HG03060 (cell line): Measurements from ENCODE around the gene AIP.

ENCODE experiments used
- ATAC-seq: cut with Tn5 transposase; IDR thresholded peaks from one replicate; pipeline ENCODE4 v1.9.1; 2021; ENCODE audit warnings: low read depth, moderate number of reproducible peaks; ENCODE audit not compliant: unreplicated experiment

AIP gene

GRCh38 chr11:67482827-67483798 lies at the start of gene AIP:
Gene AIP, plus strand, starts transcription at chr11:67483026. Its CDS starts 133 bp downstream, at chr11:67483159.
- ATAC-seq, result peak; percentile 52

GRCh38 chr11:67433536-67434394 lies 49.1 kb upstream of the AIP start:
- ATAC-seq, result no peak

- ATAC-seq, result no peak
Measured at GRCh38 chr11:67434395-67434881, 48.4 kb upstream of the AIP start.

- ATAC-seq, result no peak
Measured at GRCh38 chr11:67435031-67435726, 47.6 kb upstream of the AIP start.

GRCh38 chr11:67435727-67436458 lies 46.9 kb upstream of the AIP start:
- no peak for ATAC-seq

- no peak for ATAC-seq
Measured at GRCh38 chr11:67436459-67437081, 46.3 kb upstream of the AIP start.

- no peak for ATAC-seq
Measured at GRCh38 chr11:67437082-67437808, 45.6 kb upstream of the AIP start, which contains the start of gene PTPRCAP. Gene PTPRCAP, minus strand, starts transcription at chr11:67437682. Its CDS starts 63 bp downstream, at chr11:67437619.

- no peak for ATAC-seq
Measured at GRCh38 chr11:67437809-67438157, 45.0 kb upstream of the AIP start.

GRCh38 chr11:67438158-67438902 lies 44.5 kb upstream of the AIP start:
- ATAC-seq, result no peak

- ATAC-seq, result no peak
Measured at GRCh38 chr11:67439321-67440228, 43.3 kb upstream of the AIP start.

GRCh38 chr11:67440229-67441097 lies 42.4 kb upstream of the AIP start:
- ATAC-seq, result no peak

- no peak for ATAC-seq
Measured at GRCh38 chr11:67441098-67441563, 41.7 kb upstream of the AIP start.

- ATAC-seq, result no peak
Measured at GRCh38 chr11:67441731-67442351, 41.0 kb upstream of the AIP start.

GRCh38 chr11:67442504-67443404 lies 40.1 kb upstream of the AIP start:
- ATAC-seq, result no peak
